GM12878 (cell line): Measurements from ENCODE around the gene ALOXE3.

Source experiments
- ATF2 ChIP-seq: IDR thresholded peaks from 2 replicates; pipeline ENCODE4 v1.6.1; 2012; ENCODE audit warnings: low read length, inconsistent platforms
- CTCF ChIP-seq, 3 experiments: IDR thresholded peaks in 2 of 3; conservative IDR thresholded peaks in 1 of 3; 2 replicates each; pipeline ENCODE4 v1.5.1; 2011; ENCODE audit warnings: low read depth in 3 of 3, low read length in 3 of 3, mild to moderate bottlenecking in 3 of 3, control low read depth in 2 of 3, moderate library complexity in 2 of 3, inconsistent platforms in 1 of 3, mixed read lengths in 1 of 3; ENCODE audit not compliant: control insufficient read depth in 2 of 3, insufficient read depth in 1 of 3; ENCODE audit errors: extremely low read depth in 1 of 3
- EZH2 ChIP-seq: IDR thresholded peaks from 2 replicates; pipeline ENCODE4 v1.6.1; 2012; ENCODE audit warnings: low read depth, mild to moderate bottlenecking, control low read depth, inconsistent platforms, low read length, borderline replicate concordance; ENCODE audit not compliant: control insufficient read depth
- GABPA ChIP-seq: IDR thresholded peaks from 2 replicates; pipeline ENCODE4 v1.6.1; 2014; ENCODE audit warnings: antibody characterized with exemption, low read depth, mild to moderate bottlenecking, inconsistent platforms
- MAX ChIP-seq: IDR thresholded peaks from 2 replicates; pipeline ENCODE4 v1.6.1; 2012; ENCODE audit warnings: low read depth, low read length, improper control_type of control experiment
- POLR2A ChIP-seq: IDR thresholded peaks from 2 replicates; pipeline ENCODE4 v1.6.1; 2011; ENCODE audit warnings: low read depth, mild to moderate bottlenecking, low read length
- POLR2AphosphoS2 ChIP-seq: IDR thresholded peaks from 2 replicates; pipeline ENCODE4 v1.6.1; 2011; ENCODE audit warnings: low read depth, mild to moderate bottlenecking, low read length, improper control_type of control experiment, moderate library complexity
- REST ChIP-seq: IDR thresholded peaks from 2 replicates; pipeline ENCODE4 v1.6.1; 2012; ENCODE audit warnings: mild to moderate bottlenecking, low read depth, low read length
- SIN3A ChIP-seq: IDR thresholded peaks from 2 replicates; pipeline ENCODE4 v1.6.1; 2012; ENCODE audit warnings: low read depth, low read length, improper control_type of control experiment
- SMAD1 ChIP-seq: fragments of 450-650 bp; IDR thresholded peaks from 2 replicates; pipeline ENCODE4 v1.6.1; 2018; ENCODE audit warnings: mild to moderate bottlenecking, low read depth; ENCODE audit not compliant: partially characterized antibody
- TCF12 ChIP-seq: IDR thresholded peaks from 2 replicates; pipeline ENCODE4 v1.6.1; 2011; ENCODE audit warnings: low read depth, mild to moderate bottlenecking, low read length
- ZNF24 ChIP-seq: fragments of 450-650 bp; IDR thresholded peaks from 2 replicates; pipeline ENCODE4 v1.6.1; 2017; ENCODE audit warnings: antibody characterized with exemption, mild to moderate bottlenecking
- ZNF274 ChIP-seq: IDR thresholded peaks from one replicate; pipeline ENCODE4 v1.8.0; 2011; ENCODE audit not compliant: insufficient read length, insufficient read depth

- TF ChIP-seq ZNF274 (no peak), SMAD1 (no peak), EZH2 (no peak), REST (no peak), TCF12 (no peak), ZNF24 (no peak), SIN3A (no peak), CTCF (IDR thresholded peaks at IDR 0.05 in 2 of 3, conservative IDR thresholded peaks at IDR 0.05 in 1 of 3; ENCODE audit: control insufficient read depth in 2 of 3, extremely low read depth in 1 of 3, insufficient read depth in 1 of 3, low read depth in 3 of 3, low read length in 3 of 3) (no peak), POLR2A (no peak), GABPA (no peak), MAX (no peak), POLR2AphosphoS2 (no peak), ATF2 (no peak)
These were observed 41.3 kb upstream of the ALOXE3 start for GRCh38 chr17:8159459-8160223.
